Measurements from ENCODE around the gene SPEG.

GRCh38 chr2:219438453-219438852 lies 3.8 kb downstream of the SPEG start:
- TF ChIP-seq, protein P1, sequence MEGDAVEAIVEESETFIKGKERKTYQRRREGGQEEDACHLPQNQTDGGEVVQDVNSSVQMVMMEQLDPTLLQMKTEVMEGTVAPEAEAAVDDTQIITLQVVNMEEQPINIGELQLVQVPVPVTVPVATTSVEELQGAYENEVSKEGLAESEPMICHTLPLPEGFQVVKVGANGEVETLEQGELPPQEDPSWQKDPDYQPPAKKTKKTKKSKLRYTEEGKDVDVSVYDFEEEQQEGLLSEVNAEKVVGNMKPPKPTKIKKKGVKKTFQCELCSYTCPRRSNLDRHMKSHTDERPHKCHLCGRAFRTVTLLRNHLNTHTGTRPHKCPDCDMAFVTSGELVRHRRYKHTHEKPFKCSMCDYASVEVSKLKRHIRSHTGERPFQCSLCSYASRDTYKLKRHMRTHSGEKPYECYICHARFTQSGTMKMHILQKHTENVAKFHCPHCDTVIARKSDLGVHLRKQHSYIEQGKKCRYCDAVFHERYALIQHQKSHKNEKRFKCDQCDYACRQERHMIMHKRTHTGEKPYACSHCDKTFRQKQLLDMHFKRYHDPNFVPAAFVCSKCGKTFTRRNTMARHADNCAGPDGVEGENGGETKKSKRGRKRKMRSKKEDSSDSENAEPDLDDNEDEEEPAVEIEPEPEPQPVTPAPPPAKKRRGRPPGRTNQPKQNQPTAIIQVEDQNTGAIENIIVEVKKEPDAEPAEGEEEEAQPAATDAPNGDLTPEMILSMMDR (IDR thresholded peaks at IDR 0.05): no peak
- no peak for TF ChIP-seq POLR2A (IDR thresholded peaks at IDR 0.05)
